ENCODE measurements around the gene NPAS2.

Gene NPAS2

GRCh38 chr2:100976645-100977391, 156.9 kb downstream of the NPAS2 start:
- DNase-seq, result peak in 1 of 2 donors; percentile 56
- intact Hi-C loops (cut with DNase I; ENCODE audit: low total_unique reads), result loop anchor here (5.0 kb wide), 1 partner anchor 160 kb away; no protein-coding TSS in a partner anchor
- Histone ChIP-seq H3K4me1 (peaks cover 0 to 23% (median 3%) of the 10 kb centered on the region in 4 donors), H3K9me3 (no peaks in the 10 kb centered on the region), H3K36me3 (peaks cover 0 to 52% (median 22%) of the 10 kb centered on the region in 3 donors), H3K27me3 (no peaks in the 10 kb centered on the region), H3K4me3 (no peak overlapping the region), H3K27ac (peak overlapping the region in 1 of 2 donors; percentile 83)
- TF ChIP-seq, protein P1, sequence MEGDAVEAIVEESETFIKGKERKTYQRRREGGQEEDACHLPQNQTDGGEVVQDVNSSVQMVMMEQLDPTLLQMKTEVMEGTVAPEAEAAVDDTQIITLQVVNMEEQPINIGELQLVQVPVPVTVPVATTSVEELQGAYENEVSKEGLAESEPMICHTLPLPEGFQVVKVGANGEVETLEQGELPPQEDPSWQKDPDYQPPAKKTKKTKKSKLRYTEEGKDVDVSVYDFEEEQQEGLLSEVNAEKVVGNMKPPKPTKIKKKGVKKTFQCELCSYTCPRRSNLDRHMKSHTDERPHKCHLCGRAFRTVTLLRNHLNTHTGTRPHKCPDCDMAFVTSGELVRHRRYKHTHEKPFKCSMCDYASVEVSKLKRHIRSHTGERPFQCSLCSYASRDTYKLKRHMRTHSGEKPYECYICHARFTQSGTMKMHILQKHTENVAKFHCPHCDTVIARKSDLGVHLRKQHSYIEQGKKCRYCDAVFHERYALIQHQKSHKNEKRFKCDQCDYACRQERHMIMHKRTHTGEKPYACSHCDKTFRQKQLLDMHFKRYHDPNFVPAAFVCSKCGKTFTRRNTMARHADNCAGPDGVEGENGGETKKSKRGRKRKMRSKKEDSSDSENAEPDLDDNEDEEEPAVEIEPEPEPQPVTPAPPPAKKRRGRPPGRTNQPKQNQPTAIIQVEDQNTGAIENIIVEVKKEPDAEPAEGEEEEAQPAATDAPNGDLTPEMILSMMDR (IDR thresholded peaks at IDR 0.05), result no peak

DNA sequence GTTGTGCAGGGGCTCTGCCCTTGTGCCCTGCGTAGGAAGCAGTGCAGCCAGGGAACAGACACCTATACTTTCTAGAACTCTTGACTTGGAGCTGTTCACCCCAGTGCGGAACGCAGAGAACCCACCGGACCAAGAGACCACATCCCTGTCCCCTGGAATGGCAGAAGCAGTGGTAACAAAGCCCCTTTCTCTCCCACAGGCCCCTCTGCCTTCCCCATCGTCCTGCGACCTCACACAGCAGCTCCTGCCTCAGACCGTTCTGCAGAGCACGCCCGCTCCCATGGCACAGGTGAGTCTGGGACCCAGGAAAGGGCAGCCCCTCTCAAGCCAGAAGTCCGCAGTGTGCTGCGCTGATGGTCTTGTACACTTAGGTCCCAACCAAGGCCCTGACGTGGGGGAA, 157.6 kb downstream of the NPAS2 start:
- intact Hi-C loops (cut with DNase I; ENCODE audit: low total_unique reads), result loop anchor here (5.0 kb wide), 1 partner anchor 160 kb away; no protein-coding TSS in a partner anchor
- Histone ChIP-seq H3K27ac (peak overlapping the region in 1 of 2 donors; percentile 83), H3K4me3 (no peak overlapping the region), H3K27me3 (no peaks in the 10 kb centered on the region), H3K4me1 (peaks cover 0 to 23% (median 3%) of the 10 kb centered on the region in 4 donors), H3K9me3 (no peaks in the 10 kb centered on the region), H3K36me3 (peaks cover 0 to 52% (median 28%) of the 10 kb centered on the region in 3 donors)
- TF ChIP-seq, protein P1 (IDR thresholded peaks at IDR 0.05), result no peak
- DNase-seq, result peak in 1 of 2 donors; percentile 59

GRCh38 chr2:100978582-100979191, 158.7 kb downstream of the NPAS2 start:
- Histone ChIP-seq H3K36me3 (peaks cover 0 to 53% (median 22%) of the 10 kb centered on the region in 3 donors), H3K27ac (peak overlapping the region; percentile 66 to 83), H3K9me3 (no peaks in the 10 kb centered on the region), H3K4me3 (peak overlapping the region; percentile 15 to 31), H3K27me3 (no peaks in the 10 kb centered on the region), H3K4me1 (peaks cover 0 to 25% (median 3%) of the 10 kb centered on the region in 4 donors)
- TF ChIP-seq, protein P1 (IDR thresholded peaks at IDR 0.05), result no peak
- intact Hi-C loops (cut with DNase I; ENCODE audit: low total_unique reads), result loop anchor here (5.0 kb wide), 1 partner anchor 161 kb away; no protein-coding TSS in a partner anchor
- peak; percentile 38 to 89 for DNase-seq

DNA sequence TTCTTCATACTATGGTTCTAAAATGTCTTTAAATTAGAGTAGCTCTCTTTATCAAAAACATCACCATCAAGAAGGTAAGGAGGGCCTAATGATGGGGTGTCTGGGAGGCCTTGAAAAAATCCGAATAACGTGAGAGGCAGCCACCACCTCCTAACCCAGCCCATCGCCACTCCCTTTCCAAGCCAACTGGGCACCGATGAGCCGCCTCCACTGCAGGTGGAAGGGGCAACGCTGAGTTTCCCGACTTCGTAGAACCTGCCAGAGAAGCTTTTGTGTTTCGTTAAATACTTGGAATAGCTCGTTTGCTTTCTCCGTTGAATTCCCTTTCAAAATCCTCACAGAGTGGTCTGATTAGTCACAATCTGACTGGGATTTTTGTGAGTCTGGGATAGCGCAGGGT, 160.1 kb downstream of the NPAS2 start:
- peaks cover 0 to 36% (median 3%) of the 10 kb centered on the region in 4 donors for H3K4me1 ChIP-seq
- H3K36me3 ChIP-seq, result peaks cover 0 to 42% (median 22%) of the 10 kb centered on the region in 3 donors
- intact Hi-C loops (cut with DNase I; ENCODE audit: low total_unique reads), result loop anchor here (5.0 kb wide), 2 partner anchors 248 to 373 kb away; no protein-coding TSS in a partner anchor
- no peaks in the 10 kb centered on the region for H3K9me3 ChIP-seq
- H3K4me3 ChIP-seq, result no peak overlapping the region
- DNase-seq, result no peak
- TF ChIP-seq, protein P1 (IDR thresholded peaks at IDR 0.05), result no peak
- no peaks in the 10 kb centered on the region for H3K27me3 ChIP-seq
- H3K27ac ChIP-seq, result peak overlapping the region in 1 of 2 donors; percentile 83

DNA sequence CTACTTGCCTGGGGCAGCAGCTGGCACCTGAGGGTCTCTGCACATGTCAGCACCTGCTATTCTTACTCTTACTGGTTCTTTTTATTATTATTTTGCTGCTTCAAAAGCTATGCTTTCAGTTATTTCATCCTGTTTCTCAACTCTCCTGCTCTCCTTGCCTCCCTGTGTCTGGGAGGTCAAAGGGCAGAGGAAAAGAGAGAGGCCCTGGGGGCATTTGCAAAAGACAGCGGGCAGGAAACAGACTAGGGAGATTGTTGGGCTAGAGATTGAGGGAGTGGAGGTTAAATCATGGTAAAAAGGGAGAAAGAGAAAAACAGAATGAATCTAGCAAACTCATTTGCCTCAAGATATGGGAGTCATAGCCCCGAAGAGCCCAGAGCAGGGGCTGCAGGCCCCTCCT, 161.1 kb downstream of the NPAS2 start:
- DNase-seq, result no peak
- Histone ChIP-seq H3K27ac (no peak overlapping the region), H3K4me1 (peaks cover 0 to 36% (median 3%) of the 10 kb centered on the region in 4 donors), H3K27me3 (no peaks in the 10 kb centered on the region), H3K9me3 (no peaks in the 10 kb centered on the region), H3K4me3 (no peak overlapping the region), H3K36me3 (peaks cover 0 to 32% (median 12%) of the 10 kb centered on the region in 3 donors)
- intact Hi-C loops (cut with DNase I; ENCODE audit: low total_unique reads), result loop anchor here (5.0 kb wide), 2 partner anchors 249 to 374 kb away; no protein-coding TSS in a partner anchor
- TF ChIP-seq, protein P1 (IDR thresholded peaks at IDR 0.05), result no peak

Data from tibial artery (tissue), 4 donors.